GM23338 (cell line): ENCODE measurements around the gene EXO1. TPM values are rescaled to one million over a fixed set of nuclear protein-coding genes. Genes with fewer than 3 reads are reported as not detected.

Experiments used
- ATAC-seq: fragments of 200-7000 bp; cut with Tn5 transposase; 3 replicates; pipeline ENCODE4 v1.9.1; 2020
- DNase-seq: peaks from one replicate; pipeline ENCODE4 v3.0.0-alpha.2; 2015; ENCODE audit warnings: low spot score
- H2AFZ ChIP-seq: fragments of 200-600 bp; sonication (generic); 2 replicates; pipeline ENCODE4 v1.8.0; 2016; ENCODE audit warnings: antibody characterized with exemption, mild to moderate bottlenecking, moderate library complexity
- H3F3A ChIP-seq: fragments of 200-600 bp; sonication (generic); replicated peaks from 2 replicates; pipeline ENCODE4 v1.8.0; 2017; ENCODE audit warnings: antibody characterized with exemption, mixed run types, low read depth
- H3K27ac ChIP-seq: fragments of 200-600 bp; sonication (generic); 2 replicates; pipeline ENCODE4 v1.6.1; 2016; ENCODE audit warnings: low read depth
- H3K27me3 ChIP-seq: fragments of 200-600 bp; sonication (generic); 2 replicates; pipeline ENCODE4 v1.8.0; 2016; ENCODE audit warnings: mild to moderate bottlenecking, mixed run types, moderate library complexity; ENCODE audit not compliant: insufficient read depth
- H3K36me3 ChIP-seq: fragments of 200-600 bp; sonication (generic); 2 replicates; pipeline ENCODE4 v1.8.0; 2016; ENCODE audit warnings: mild to moderate bottlenecking; ENCODE audit not compliant: insufficient read depth
- H3K4me1 ChIP-seq: fragments of 200-600 bp; sonication (generic); 2 replicates; pipeline ENCODE4 v1.8.0; 2016; ENCODE audit warnings: mild to moderate bottlenecking, moderate library complexity; ENCODE audit not compliant: insufficient read depth
- H3K4me2 ChIP-seq: fragments of 200-600 bp; sonication (generic); 2 replicates; pipeline ENCODE4 v1.7.1; 2017; ENCODE audit warnings: mixed run types
- H3K4me3 ChIP-seq: fragments of 200-600 bp; sonication (generic); 2 replicates; pipeline ENCODE4 v1.6.1; 2016; ENCODE audit warnings: mixed run types
- H3K79me2 ChIP-seq: fragments of 200-600 bp; sonication (generic); replicated peaks from 2 replicates; pipeline ENCODE4 v1.8.0; 2017; ENCODE audit warnings: mild to moderate bottlenecking; ENCODE audit not compliant: insufficient read depth
- H3K9me2 ChIP-seq: fragments of 200-600 bp; sonication (generic); 2 replicates; pipeline ENCODE4 v1.8.0; 2017; ENCODE audit not compliant: insufficient read depth
- H4K20me1 ChIP-seq: fragments of 200-600 bp; sonication (generic); replicated peaks from 2 replicates; pipeline ENCODE4 v1.8.0; 2017; ENCODE audit warnings: mild to moderate bottlenecking; ENCODE audit not compliant: insufficient read depth
- H3K27ac Mint-ChIP-seq: 2 replicates; pipeline ENCODE4 v1.8.0; 2020; ENCODE audit warnings: inconsistent platforms, mild to moderate bottlenecking, moderate library complexity, mixed read lengths
- H3K27me3 Mint-ChIP-seq: 3 replicates; pipeline ENCODE4 v1.8.0; 2022; ENCODE audit warnings: low read depth, mild to moderate bottlenecking, moderate library complexity, mixed read lengths, inconsistent platforms; ENCODE audit not compliant: insufficient read depth, poor library complexity
- H3K36me3 Mint-ChIP-seq: 3 replicates; pipeline ENCODE4 v1.8.0; 2021; ENCODE audit warnings: low read depth, mild to moderate bottlenecking, inconsistent platforms, moderate library complexity, mixed read lengths
- H3K4me1 Mint-ChIP-seq: 3 replicates; pipeline ENCODE4 v1.8.0; 2020; ENCODE audit warnings: mild to moderate bottlenecking, inconsistent platforms, mixed read lengths
- H3K4me3 Mint-ChIP-seq: 3 replicates; pipeline ENCODE4 v1.8.0; 2021; ENCODE audit warnings: moderate library complexity, mild to moderate bottlenecking, inconsistent platforms, mixed read lengths
- H3K9me3 Mint-ChIP-seq: 3 replicates; pipeline ENCODE4 v1.8.0; 2020; ENCODE audit warnings: moderate library complexity, mild to moderate bottlenecking, inconsistent platforms, mixed read lengths
- CREB1 ChIP-seq: fragments of 250-450 bp; sonication (Bioruptor Pico); IDR thresholded peaks from 2 replicates; pipeline ENCODE4 v1.5.0; 2020; ENCODE audit warnings: low read depth, mild to moderate bottlenecking, moderate library complexity
- NANOG ChIP-seq: IDR thresholded peaks from 2 replicates; pipeline ENCODE4 v1.6.1; 2016; ENCODE audit warnings: antibody characterized with exemption, borderline replicate concordance
- POLR2AphosphoS5 ChIP-seq: IDR thresholded peaks from 2 replicates; pipeline ENCODE4 v1.6.1; 2016; ENCODE audit warnings: antibody characterized with exemption, low read depth
- ZNF114 ChIP-seq: fragments of 250-450 bp; sonication (Bioruptor Pico); IDR thresholded peaks from 2 replicates; pipeline ENCODE4 v1.5.0; 2020; ENCODE audit warnings: mild to moderate bottlenecking, moderate library complexity
- ZNF331 ChIP-seq: fragments of 250-450 bp; sonication (Bioruptor Pico); IDR thresholded peaks from 2 replicates; pipeline ENCODE4 v1.5.0; 2020; ENCODE audit warnings: low read depth, mild to moderate bottlenecking, moderate library complexity
- polyA plus RNA-seq: library from polyadenylated mRNA; unstranded; fragments of >200 nt; fragmentation: Nextera tagmentation; extraction: Ambion mirVana; gene quantifications from 2 replicates; pipeline ENCODE4 v1.2.1, GENCODE V29; 2016
- total RNA-seq: library from RNA; depleted of rRNA; stranded (reverse); fragments of >200 nt; shearing (Covaris generic); gene quantifications from 2 replicates; pipeline ENCODE4 v1.2.3, GENCODE V29; 2014
- TF ChIP-seq, protein P1 (sequence below): IDR thresholded peaks from 2 replicates; pipeline ENCODE4 v1.6.1; 2016; ENCODE audit warnings: antibody characterized with exemption
- TF ChIP-seq, protein P2 (sequence below): IDR thresholded peaks from one replicate; pipeline ENCODE4 v1.6.1; 2018; ENCODE audit warnings: antibody characterized with exemption; ENCODE audit not compliant: unreplicated experiment
- TF ChIP-seq, protein P3 (sequence below): fragments of 250-450 bp; sonication (Bioruptor Pico); IDR thresholded peaks from 2 replicates; pipeline ENCODE4 v1.5.0; 2020; ENCODE audit warnings: mild to moderate bottlenecking, moderate library complexity

Gene EXO1
- total and polyA plus RNA-seq, 2 experiments from 2014 or later: 16.2 to 34.0 TPM

DNA sequence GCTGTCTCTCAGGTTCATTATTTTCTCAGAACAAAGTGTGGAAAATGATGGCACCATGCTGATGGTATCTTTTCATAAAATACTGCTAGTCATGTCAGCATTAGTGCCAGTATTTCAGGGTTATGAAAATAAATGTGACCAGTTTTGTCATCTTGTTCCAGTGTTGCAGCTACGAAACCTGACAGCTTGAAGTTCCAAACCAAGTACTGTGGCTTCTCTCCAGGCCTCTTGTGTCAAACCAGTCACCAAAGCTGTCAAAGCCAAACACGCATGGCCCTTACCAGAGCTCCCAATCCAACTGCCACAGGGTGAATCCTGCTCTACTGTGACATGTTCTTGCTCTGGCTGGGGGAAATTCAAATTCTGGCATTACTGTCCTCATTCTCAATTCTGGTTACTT is 20.7 kb upstream of the EXO1 start (continued):
- TF ChIP-seq, protein P1, sequence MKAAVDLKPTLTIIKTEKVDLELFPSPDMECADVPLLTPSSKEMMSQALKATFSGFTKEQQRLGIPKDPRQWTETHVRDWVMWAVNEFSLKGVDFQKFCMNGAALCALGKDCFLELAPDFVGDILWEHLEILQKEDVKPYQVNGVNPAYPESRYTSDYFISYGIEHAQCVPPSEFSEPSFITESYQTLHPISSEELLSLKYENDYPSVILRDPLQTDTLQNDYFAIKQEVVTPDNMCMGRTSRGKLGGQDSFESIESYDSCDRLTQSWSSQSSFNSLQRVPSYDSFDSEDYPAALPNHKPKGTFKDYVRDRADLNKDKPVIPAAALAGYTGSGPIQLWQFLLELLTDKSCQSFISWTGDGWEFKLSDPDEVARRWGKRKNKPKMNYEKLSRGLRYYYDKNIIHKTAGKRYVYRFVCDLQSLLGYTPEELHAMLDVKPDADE: no peak
- TF ChIP-seq, protein P2, sequence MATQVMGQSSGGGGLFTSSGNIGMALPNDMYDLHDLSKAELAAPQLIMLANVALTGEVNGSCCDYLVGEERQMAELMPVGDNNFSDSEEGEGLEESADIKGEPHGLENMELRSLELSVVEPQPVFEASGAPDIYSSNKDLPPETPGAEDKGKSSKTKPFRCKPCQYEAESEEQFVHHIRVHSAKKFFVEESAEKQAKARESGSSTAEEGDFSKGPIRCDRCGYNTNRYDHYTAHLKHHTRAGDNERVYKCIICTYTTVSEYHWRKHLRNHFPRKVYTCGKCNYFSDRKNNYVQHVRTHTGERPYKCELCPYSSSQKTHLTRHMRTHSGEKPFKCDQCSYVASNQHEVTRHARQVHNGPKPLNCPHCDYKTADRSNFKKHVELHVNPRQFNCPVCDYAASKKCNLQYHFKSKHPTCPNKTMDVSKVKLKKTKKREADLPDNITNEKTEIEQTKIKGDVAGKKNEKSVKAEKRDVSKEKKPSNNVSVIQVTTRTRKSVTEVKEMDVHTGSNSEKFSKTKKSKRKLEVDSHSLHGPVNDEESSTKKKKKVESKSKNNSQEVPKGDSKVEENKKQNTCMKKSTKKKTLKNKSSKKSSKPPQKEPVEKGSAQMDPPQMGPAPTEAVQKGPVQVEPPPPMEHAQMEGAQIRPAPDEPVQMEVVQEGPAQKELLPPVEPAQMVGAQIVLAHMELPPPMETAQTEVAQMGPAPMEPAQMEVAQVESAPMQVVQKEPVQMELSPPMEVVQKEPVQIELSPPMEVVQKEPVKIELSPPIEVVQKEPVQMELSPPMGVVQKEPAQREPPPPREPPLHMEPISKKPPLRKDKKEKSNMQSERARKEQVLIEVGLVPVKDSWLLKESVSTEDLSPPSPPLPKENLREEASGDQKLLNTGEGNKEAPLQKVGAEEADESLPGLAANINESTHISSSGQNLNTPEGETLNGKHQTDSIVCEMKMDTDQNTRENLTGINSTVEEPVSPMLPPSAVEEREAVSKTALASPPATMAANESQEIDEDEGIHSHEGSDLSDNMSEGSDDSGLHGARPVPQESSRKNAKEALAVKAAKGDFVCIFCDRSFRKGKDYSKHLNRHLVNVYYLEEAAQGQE: no peak
- TF ChIP-seq POLR2AphosphoS5 (no peak), ZNF331 (no peak)

DNA sequence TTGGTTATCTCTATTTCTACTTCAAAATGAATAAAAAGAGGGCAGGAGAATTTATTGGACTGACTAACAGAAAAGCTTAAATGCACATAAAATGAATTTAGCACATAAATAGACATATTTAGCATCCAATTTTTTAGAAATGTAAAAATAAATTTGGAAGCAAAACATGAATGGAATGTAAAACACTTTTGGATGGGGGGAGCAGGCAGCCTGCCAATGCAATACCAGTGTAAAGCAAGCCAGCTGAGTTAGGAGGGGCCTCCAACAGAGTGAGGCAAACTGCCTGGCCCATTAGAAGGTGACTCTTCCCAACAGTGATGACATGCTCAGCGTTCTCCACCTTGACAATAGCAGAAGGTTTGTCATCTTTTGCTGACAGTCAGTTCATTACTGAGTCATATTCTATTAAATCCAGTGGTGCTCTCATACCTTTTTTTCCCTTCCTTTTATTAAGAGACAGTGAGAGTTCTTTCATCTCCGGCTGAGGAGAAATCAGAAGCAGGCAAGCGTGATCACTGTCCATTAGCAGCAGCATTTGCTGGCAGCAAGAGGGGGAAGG is 19.5 kb upstream of the EXO1 start:
- ATAC-seq: peak; percentile 61

DNA sequence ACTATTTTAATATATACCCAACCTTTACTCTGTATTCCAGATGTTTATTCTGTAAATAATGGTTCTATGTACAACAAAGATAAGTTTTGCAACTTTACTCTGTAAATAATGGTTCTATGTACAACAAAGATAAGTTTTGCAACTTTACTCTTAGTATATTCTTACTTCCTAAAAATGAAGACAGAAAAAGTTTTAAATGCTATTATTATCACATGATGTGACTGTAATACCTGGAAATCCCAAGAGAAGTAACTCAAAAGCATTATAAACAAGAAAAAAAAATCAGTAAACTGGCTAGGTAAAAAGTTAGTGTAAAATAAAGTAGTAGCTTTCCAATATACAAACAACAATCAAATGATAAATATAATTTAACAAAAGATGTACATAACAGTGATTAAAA is 18.5 kb upstream of the EXO1 start:
- no peak overlapping the region for H3K4me3 ChIP-seq
- ATAC-seq (no peak), DNase-seq (no peak)
- no peak overlapping the region for H3K27ac ChIP-seq
- no peaks in the 10 kb centered on the region for H4K20me1 ChIP-seq
- H3K4me1 ChIP-seq: no peaks in the 10 kb centered on the region
- H3K27me3 Mint-ChIP-seq: no peaks in the 10 kb centered on the region
- H3K4me2 ChIP-seq: no peak overlapping the region
- H3K9me3 Mint-ChIP-seq: no peaks in the 10 kb centered on the region
- no peak overlapping the region for H3K4me3 Mint-ChIP-seq
- H3F3A ChIP-seq: no peaks in the 10 kb centered on the region
- H3K79me2 ChIP-seq: no peaks in the 10 kb centered on the region
- H3K27ac Mint-ChIP-seq: no peak overlapping the region
- no peaks in the 10 kb centered on the region for H3K27me3 ChIP-seq
- H3K4me1 Mint-ChIP-seq: peaks cover 6% of the 10 kb centered on the region; the same call in 1 of the 3 replicates
- no peaks in the 10 kb centered on the region for H3K9me2 ChIP-seq
- H3K36me3 Mint-ChIP-seq: no peaks in the 10 kb centered on the region
- H3K36me3 ChIP-seq: no peaks in the 10 kb centered on the region
- H2AFZ ChIP-seq: no peak overlapping the region
- TF ChIP-seq, protein P1: no peak
- TF ChIP-seq, protein P3, sequence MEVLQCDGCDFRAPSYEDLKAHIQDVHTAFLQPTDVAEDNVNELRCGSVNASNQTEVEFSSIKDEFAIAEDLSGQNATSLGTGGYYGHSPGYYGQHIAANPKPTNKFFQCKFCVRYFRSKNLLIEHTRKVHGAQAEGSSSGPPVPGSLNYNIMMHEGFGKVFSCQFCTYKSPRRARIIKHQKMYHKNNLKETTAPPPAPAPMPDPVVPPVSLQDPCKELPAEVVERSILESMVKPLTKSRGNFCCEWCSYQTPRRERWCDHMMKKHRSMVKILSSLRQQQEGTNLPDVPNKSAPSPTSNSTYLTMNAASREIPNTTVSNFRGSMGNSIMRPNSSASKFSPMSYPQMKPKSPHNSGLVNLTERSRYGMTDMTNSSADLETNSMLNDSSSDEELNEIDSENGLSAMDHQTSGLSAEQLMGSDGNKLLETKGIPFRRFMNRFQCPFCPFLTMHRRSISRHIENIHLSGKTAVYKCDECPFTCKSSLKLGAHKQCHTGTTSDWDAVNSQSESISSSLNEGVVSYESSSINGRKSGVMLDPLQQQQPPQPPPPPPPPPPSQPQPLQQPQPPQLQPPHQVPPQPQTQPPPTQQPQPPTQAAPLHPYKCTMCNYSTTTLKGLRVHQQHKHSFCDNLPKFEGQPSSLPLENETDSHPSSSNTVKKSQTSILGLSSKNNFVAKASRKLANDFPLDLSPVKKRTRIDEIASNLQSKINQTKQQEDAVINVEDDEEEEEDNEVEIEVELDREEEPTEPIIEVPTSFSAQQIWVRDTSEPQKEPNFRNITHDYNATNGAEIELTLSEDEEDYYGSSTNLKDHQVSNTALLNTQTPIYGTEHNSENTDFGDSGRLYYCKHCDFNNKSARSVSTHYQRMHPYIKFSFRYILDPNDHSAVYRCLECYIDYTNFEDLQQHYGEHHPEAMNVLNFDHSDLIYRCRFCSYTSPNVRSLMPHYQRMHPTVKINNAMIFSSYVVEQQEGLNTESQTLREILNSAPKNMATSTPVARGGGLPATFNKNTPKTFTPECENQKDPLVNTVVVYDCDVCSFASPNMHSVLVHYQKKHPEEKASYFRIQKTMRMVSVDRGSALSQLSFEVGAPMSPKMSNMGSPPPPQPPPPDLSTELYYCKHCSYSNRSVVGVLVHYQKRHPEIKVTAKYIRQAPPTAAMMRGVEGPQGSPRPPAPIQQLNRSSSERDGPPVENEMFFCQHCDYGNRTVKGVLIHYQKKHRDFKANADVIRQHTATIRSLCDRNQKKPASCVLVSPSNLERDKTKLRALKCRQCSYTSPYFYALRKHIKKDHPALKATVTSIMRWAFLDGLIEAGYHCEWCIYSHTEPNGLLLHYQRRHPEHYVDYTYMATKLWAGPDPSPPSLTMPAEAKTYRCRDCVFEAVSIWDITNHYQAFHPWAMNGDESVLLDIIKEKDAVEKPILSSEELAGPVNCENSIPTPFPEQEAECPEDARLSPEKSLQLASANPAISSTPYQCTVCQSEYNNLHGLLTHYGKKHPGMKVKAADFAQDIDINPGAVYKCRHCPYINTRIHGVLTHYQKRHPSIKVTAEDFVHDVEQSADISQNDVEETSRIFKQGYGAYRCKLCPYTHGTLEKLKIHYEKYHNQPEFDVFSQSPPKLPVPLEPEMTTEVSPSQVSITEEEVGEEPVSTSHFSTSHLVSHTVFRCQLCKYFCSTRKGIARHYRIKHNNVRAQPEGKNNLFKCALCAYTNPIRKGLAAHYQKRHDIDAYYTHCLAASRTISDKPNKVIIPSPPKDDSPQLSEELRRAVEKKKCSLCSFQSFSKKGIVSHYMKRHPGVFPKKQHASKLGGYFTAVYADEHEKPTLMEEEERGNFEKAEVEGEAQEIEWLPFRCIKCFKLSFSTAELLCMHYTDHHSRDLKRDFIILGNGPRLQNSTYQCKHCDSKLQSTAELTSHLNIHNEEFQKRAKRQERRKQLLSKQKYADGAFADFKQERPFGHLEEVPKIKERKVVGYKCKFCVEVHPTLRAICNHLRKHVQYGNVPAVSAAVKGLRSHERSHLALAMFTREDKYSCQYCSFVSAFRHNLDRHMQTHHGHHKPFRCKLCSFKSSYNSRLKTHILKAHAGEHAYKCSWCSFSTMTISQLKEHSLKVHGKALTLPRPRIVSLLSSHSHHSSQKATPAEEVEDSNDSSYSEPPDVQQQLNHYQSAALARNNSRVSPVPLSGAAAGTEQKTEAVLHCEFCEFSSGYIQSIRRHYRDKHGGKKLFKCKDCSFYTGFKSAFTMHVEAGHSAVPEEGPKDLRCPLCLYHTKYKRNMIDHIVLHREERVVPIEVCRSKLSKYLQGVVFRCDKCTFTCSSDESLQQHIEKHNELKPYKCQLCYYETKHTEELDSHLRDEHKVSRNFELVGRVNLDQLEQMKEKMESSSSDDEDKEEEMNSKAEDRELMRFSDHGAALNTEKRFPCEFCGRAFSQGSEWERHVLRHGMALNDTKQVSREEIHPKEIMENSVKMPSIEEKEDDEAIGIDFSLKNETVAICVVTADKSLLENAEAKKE (CRISPR knock-in tag): no peak
- TF ChIP-seq NANOG (no peak), ZNF331 (no peak), ZNF114 (CRISPR knock-in tag) (no peak)

More for the DNA sequence above, 19.5 kb upstream of the EXO1 start:
- Histone ChIP-seq H3K4me1 (no peaks in the 10 kb centered on the region), H3K4me3 (no peak overlapping the region), H3K9me2 (no peaks in the 10 kb centered on the region), H3K4me2 (no peak overlapping the region), H3K36me3 (no peaks in the 10 kb centered on the region), H3K27me3 (no peaks in the 10 kb centered on the region), H2AFZ (0 out of 2 replicates have a peak overlapping the region, but pooled peaks have one; percentile 49), H4K20me1 (no peaks in the 10 kb centered on the region), H3F3A (no peaks in the 10 kb centered on the region), H3K79me2 (no peaks in the 10 kb centered on the region), H3K27ac (no peak overlapping the region)
- Mint-ChIP-seq H3K27ac (no peak overlapping the region), H3K4me3 (no peak overlapping the region), H3K36me3 (no peaks in the 10 kb centered on the region), H3K9me3 (no peaks in the 10 kb centered on the region), H3K27me3 (peaks cover 2% of the 10 kb centered on the region), H3K4me1 (peaks cover 6% of the 10 kb centered on the region; the same call in 1 of the 3 replicates)
- peak; percentile 5 for DNase-seq
- TF ChIP-seq CREB1: no peak
